GM13977 (cell line): Measurements from ENCODE around the gene TMEM62.

ENCODE experiments used
- DNase-seq: peaks from one replicate; pipeline ENCODE4 v3.0.0; 2012; ENCODE audit warnings: low spot score
- CTCF ChIP-seq: IDR thresholded peaks from 2 replicates; pipeline ENCODE4 v1.5.1; 2012; ENCODE audit warnings: mild to moderate bottlenecking, control low read depth; ENCODE audit not compliant: insufficient read depth; ENCODE audit errors: extremely low read depth, missing control alignments
- in situ Hi-C: fragments of 300-500 bp; cut with MboI; formaldehyde crosslinking; loops from one replicate; pipeline ENCODE4 v1.12.0; 2022; ENCODE audit warnings: low sequenced_read_pairs, low pct_unique_long_range_greater_than_20kb, mixed read lengths, inconsistent platforms; ENCODE audit not compliant: unreplicated experiment

The TMEM62 gene

GRCh38 chr15:43198992-43199391 lies 65.6 kb downstream of the TMEM62 start:
- in situ Hi-C loops: no loop called here
- TF ChIP-seq CTCF: no peak
- DNase-seq: no peak

GRCh38 chr15:43199945-43200488 lies 66.6 kb downstream of the TMEM62 start:
- no peak for TF ChIP-seq CTCF
- DNase-seq: no peak
- in situ Hi-C loops: no loop called here

- in situ Hi-C loops: no loop called here
- DNase-seq: peak; percentile 65
- TF ChIP-seq CTCF: peak; percentile 77
Measured at GRCh38 chr15:43204016-43204901, 70.9 kb downstream of the TMEM62 start.

- in situ Hi-C loops: no loop called here
- DNase-seq: no peak
- no peak for TF ChIP-seq CTCF
Measured at GRCh38 chr15:43206054-43206453, 72.7 kb downstream of the TMEM62 start.

GRCh38 chr15:43207024-43207423 lies 73.6 kb downstream of the TMEM62 start:
- DNase-seq: no peak
- TF ChIP-seq CTCF: no peak
- in situ Hi-C loops: no loop called here

GRCh38 chr15:43208052-43209002 lies 74.9 kb downstream of the TMEM62 start:
- TF ChIP-seq CTCF: no peak
- peak; percentile 8 for DNase-seq
- in situ Hi-C loops: no loop called here
